ENCODE data around the gene KCNIP4. TPM values are rescaled to one million over a fixed set of nuclear protein-coding genes. Genes with fewer than 3 reads are reported as not detected.

Gene KCNIP4
- total and polyA plus RNA-seq, 2 experiments from 2014 or later: 0.14 to 0.63 TPM

- H3F3A ChIP-seq (replicated peaks; ENCODE audit: low read depth): no peaks in the 10 kb centered on the region
- no peak overlapping the region for H3K27ac ChIP-seq (ENCODE audit: low read depth)
- H3K9me2 ChIP-seq (ENCODE audit: insufficient read depth): peaks cover 8% of the 10 kb centered on the region; the same call in 1 of the 2 replicates
- H3K36me3 Mint-ChIP-seq (ENCODE audit: low read depth): no peaks in the 10 kb centered on the region
- DNase-seq (ENCODE audit: low spot score) (no peak), ATAC-seq (no peak)
- no peak overlapping the region for H2AFZ ChIP-seq
- no peak overlapping the region for H3K4me2 ChIP-seq
- H3K27ac Mint-ChIP-seq: no peak overlapping the region
- H3K4me1 Mint-ChIP-seq: no peaks in the 10 kb centered on the region
- H4K20me1 ChIP-seq (replicated peaks; ENCODE audit: insufficient read depth): no peaks in the 10 kb centered on the region
- H3K27me3 ChIP-seq (ENCODE audit: insufficient read depth): no peaks in the 10 kb centered on the region
- H3K9me3 Mint-ChIP-seq: peaks cover 3% of the 10 kb centered on the region; the same call in 1 of the 3 replicates
- H3K4me3 Mint-ChIP-seq: no peak overlapping the region
- no peaks in the 10 kb centered on the region for H3K27me3 Mint-ChIP-seq (ENCODE audit: insufficient read depth, low read depth, poor library complexity)
- TF ChIP-seq ZNF114 (CRISPR knock-in tag; IDR thresholded peaks at IDR 0.05) (no peak), POLR2AphosphoS5 (IDR thresholded peaks at IDR 0.05; ENCODE audit: low read depth) (no peak), JUNB (IDR thresholded peaks at IDR 0.05; ENCODE audit: unreplicated experiment) (no peak)
- H3K4me3 ChIP-seq: no peak overlapping the region
- no peaks in the 10 kb centered on the region for H3K4me1 ChIP-seq (ENCODE audit: insufficient read depth)
- H3K79me2 ChIP-seq (replicated peaks; ENCODE audit: insufficient read depth): no peaks in the 10 kb centered on the region
- H3K36me3 ChIP-seq (ENCODE audit: insufficient read depth): no peaks in the 10 kb centered on the region
Observed at GRCh38 chr4:21652508-21653231, 295.9 kb downstream of the KCNIP4 start.

GRCh38 chr4:21649391-21650090 is 299.0 kb downstream of the KCNIP4 start:
- no peak overlapping the region for H3K4me2 ChIP-seq
- Mint-ChIP-seq H3K9me3 (peaks cover 3% of the 10 kb centered on the region; the same call in 1 of the 3 replicates), H3K27me3 (ENCODE audit: insufficient read depth, low read depth, poor library complexity) (no peaks in the 10 kb centered on the region), H3K27ac (no peak overlapping the region), H3K4me1 (no peaks in the 10 kb centered on the region), H3K36me3 (ENCODE audit: low read depth) (no peaks in the 10 kb centered on the region), H3K4me3 (no peak overlapping the region)
- peaks cover 8% of the 10 kb centered on the region; the same call in 1 of the 2 replicates for H3K9me2 ChIP-seq (ENCODE audit: insufficient read depth)
- H3K4me1 ChIP-seq (ENCODE audit: insufficient read depth): no peaks in the 10 kb centered on the region
- DNase-seq (ENCODE audit: low spot score): no peak
- no peak for ATAC-seq
- H3K79me2 ChIP-seq (replicated peaks; ENCODE audit: insufficient read depth): no peaks in the 10 kb centered on the region
- H3K27me3 ChIP-seq (ENCODE audit: insufficient read depth): no peaks in the 10 kb centered on the region
- no peaks in the 10 kb centered on the region for H3F3A ChIP-seq (replicated peaks; ENCODE audit: low read depth)
- H3K4me3 ChIP-seq: no peak overlapping the region
- TF ChIP-seq NANOG (IDR thresholded peaks at IDR 0.05; ENCODE audit: borderline replicate concordance) (no peak), POLR2AphosphoS5 (IDR thresholded peaks at IDR 0.05; ENCODE audit: low read depth) (no peak), ETS1 (IDR thresholded peaks at IDR 0.05) (no peak), JUNB (IDR thresholded peaks at IDR 0.05; ENCODE audit: unreplicated experiment) (no peak), ZNF331 (CRISPR knock-in tag; IDR thresholded peaks at IDR 0.05; ENCODE audit: low read depth) (no peak), ZNF114 (CRISPR knock-in tag; IDR thresholded peaks at IDR 0.05) (no peak), CREB1 (CRISPR knock-in tag; IDR thresholded peaks at IDR 0.05; ENCODE audit: low read depth) (no peak)
- TF ChIP-seq, protein P1, sequence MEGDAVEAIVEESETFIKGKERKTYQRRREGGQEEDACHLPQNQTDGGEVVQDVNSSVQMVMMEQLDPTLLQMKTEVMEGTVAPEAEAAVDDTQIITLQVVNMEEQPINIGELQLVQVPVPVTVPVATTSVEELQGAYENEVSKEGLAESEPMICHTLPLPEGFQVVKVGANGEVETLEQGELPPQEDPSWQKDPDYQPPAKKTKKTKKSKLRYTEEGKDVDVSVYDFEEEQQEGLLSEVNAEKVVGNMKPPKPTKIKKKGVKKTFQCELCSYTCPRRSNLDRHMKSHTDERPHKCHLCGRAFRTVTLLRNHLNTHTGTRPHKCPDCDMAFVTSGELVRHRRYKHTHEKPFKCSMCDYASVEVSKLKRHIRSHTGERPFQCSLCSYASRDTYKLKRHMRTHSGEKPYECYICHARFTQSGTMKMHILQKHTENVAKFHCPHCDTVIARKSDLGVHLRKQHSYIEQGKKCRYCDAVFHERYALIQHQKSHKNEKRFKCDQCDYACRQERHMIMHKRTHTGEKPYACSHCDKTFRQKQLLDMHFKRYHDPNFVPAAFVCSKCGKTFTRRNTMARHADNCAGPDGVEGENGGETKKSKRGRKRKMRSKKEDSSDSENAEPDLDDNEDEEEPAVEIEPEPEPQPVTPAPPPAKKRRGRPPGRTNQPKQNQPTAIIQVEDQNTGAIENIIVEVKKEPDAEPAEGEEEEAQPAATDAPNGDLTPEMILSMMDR (conservative IDR thresholded peaks at IDR 0.05; ENCODE audit: low read depth in 2 of 2): no peak
- TF ChIP-seq, protein P2, sequence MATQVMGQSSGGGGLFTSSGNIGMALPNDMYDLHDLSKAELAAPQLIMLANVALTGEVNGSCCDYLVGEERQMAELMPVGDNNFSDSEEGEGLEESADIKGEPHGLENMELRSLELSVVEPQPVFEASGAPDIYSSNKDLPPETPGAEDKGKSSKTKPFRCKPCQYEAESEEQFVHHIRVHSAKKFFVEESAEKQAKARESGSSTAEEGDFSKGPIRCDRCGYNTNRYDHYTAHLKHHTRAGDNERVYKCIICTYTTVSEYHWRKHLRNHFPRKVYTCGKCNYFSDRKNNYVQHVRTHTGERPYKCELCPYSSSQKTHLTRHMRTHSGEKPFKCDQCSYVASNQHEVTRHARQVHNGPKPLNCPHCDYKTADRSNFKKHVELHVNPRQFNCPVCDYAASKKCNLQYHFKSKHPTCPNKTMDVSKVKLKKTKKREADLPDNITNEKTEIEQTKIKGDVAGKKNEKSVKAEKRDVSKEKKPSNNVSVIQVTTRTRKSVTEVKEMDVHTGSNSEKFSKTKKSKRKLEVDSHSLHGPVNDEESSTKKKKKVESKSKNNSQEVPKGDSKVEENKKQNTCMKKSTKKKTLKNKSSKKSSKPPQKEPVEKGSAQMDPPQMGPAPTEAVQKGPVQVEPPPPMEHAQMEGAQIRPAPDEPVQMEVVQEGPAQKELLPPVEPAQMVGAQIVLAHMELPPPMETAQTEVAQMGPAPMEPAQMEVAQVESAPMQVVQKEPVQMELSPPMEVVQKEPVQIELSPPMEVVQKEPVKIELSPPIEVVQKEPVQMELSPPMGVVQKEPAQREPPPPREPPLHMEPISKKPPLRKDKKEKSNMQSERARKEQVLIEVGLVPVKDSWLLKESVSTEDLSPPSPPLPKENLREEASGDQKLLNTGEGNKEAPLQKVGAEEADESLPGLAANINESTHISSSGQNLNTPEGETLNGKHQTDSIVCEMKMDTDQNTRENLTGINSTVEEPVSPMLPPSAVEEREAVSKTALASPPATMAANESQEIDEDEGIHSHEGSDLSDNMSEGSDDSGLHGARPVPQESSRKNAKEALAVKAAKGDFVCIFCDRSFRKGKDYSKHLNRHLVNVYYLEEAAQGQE (IDR thresholded peaks at IDR 0.05; ENCODE audit: unreplicated experiment): no peak
- no peak overlapping the region for H2AFZ ChIP-seq
- H3K27ac ChIP-seq (ENCODE audit: low read depth): no peak overlapping the region
- H4K20me1 ChIP-seq (replicated peaks; ENCODE audit: insufficient read depth): no peaks in the 10 kb centered on the region
- H3K36me3 ChIP-seq (ENCODE audit: insufficient read depth): no peaks in the 10 kb centered on the region
